Measurements from ENCODE around the gene TEX14. TPM values are rescaled to one million over a fixed set of nuclear protein-coding genes. Genes with fewer than 3 reads are reported as not detected.

TEX14 gene
- polyA plus RNA-seq, 4 donors = 0.03 to 0.41 TPM; not detected in 2

GRCh38 chr17:58514770-58515157 lies 177.1 kb downstream of the TEX14 start:
- WGBS, 3 donors = 14 to 26% (median 20%) methylated on average over 11 of the region's 11 CpGs
- no peaks in the 10 kb centered on the region for H3K27me3 ChIP-seq (ENCODE audit: control insufficient read depth in 3 of 3, insufficient read depth in 3 of 3, low read length in 3 of 3)
- DNase-seq (no peak), FAIRE-seq (no peak)
- peaks cover 0 to 44% (median 19%) of the 10 kb centered on the region in 3 donors for H3K4me1 ChIP-seq (ENCODE audit: control insufficient read depth in 3 of 3, insufficient read depth in 2 of 3, low read depth in 1 of 3, low read length in 2 of 3)
- peak overlapping the region; percentile 59 to 99 (median 82) for H3K27ac ChIP-seq (ENCODE audit: low read depth in 1 of 3, low read length in 2 of 3)
- H3K9me3 ChIP-seq (ENCODE audit: control insufficient read depth in 2 of 2, insufficient read depth in 1 of 2, low read depth in 1 of 2, low read length in 1 of 2) = no peaks in the 10 kb centered on the region
- H3K4me3 ChIP-seq (ENCODE audit: low read depth in 1 of 3, low read length in 3 of 3) = peak overlapping the region in 2 of 3 donors; percentile 78 to 91
- H3K36me3 ChIP-seq (ENCODE audit: control insufficient read depth in 3 of 3, insufficient read depth in 2 of 3, low read depth in 1 of 3, low read length in 3 of 3) = peaks cover 13 to 36% (median 14%) of the 10 kb centered on the region in 3 donors

- H3K4me3 ChIP-seq (ENCODE audit: low read depth in 1 of 3, low read length in 3 of 3) = peak within 1 kb of the TSS; percentile 67 to 91 (median 78)
- H3K27me3 ChIP-seq (ENCODE audit: control insufficient read depth in 3 of 3, insufficient read depth in 3 of 3, low read length in 3 of 3) = no peaks in the 10 kb centered on the region
- H3K4me1 ChIP-seq (ENCODE audit: control insufficient read depth in 3 of 3, insufficient read depth in 2 of 3, low read depth in 1 of 3, low read length in 2 of 3) = peaks cover 0 to 44% (median 17%) of the 10 kb centered on the region in 3 donors
- 0% methylated on average over 30 to 64 of the region's 64 CpGs for WGBS, 3 donors
- H3K9me3 ChIP-seq (ENCODE audit: control insufficient read depth in 2 of 2, insufficient read depth in 1 of 2, low read depth in 1 of 2, low read length in 1 of 2) = no peaks in the 10 kb centered on the region
- peak within 1 kb of the TSS; percentile 59 to 99 (median 82) for H3K27ac ChIP-seq (ENCODE audit: low read depth in 1 of 3, low read length in 2 of 3)
- DNase-seq = peak; percentile 87 to 93
- no peak for FAIRE-seq
- H3K36me3 ChIP-seq (ENCODE audit: control insufficient read depth in 3 of 3, insufficient read depth in 2 of 3, low read depth in 1 of 3, low read length in 3 of 3) = peaks cover 16 to 42% (median 18%) of the 10 kb centered on the region in 3 donors
These were observed 177.7 kb downstream of the TEX14 start, which contains the start of gene MTMR4 for GRCh38 chr17:58513965-58514769. TSS of gene MTMR4 (minus strand) at chr17:58514638. CDS start at chr17:58514407, 231 bp downstream.

DNA sequence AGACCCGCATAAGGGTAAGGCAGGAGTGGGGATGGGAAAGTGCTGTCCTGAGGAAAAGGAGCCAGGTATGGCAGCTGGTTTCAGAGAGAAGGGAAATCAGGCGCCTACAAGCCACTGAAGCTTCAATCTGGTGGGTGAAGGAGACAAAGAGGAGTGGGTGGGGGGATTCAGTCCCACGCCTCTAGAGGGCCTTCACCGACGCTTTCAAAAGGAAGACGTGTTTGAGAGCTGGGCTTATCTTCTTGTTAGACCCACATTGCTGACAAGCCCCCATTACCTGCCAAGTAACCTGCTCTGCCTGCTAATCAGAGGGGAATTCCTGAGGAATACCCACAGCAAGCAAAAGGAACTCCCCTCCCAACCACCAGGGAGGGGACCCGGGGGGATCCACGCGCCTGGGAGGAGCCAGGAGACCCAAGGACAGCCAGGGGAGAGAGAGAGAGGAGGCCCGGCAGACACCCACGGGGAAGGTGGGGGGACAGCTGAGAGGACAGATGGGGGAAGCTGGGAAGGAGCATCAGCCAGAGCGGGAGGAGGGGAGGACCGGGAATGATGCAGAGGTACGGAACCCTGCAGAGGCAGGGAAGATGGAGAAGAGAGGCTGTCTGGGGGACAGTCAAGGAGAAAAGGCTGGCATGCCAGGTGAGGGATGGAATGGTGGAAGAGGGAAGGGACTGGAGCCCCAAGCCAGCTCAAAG lies 178.4 kb downstream of the TEX14 start:
- 28 to 29% (median 29%) methylated on average over 14 of the region's 14 CpGs for WGBS, 3 donors
- FAIRE-seq = no peak
- Histone ChIP-seq H3K4me1 (ENCODE audit: control insufficient read depth in 3 of 3, insufficient read depth in 2 of 3, low read depth in 1 of 3, low read length in 2 of 3) (peaks cover 0 to 44% (median 17%) of the 10 kb centered on the region in 3 donors), H3K27ac (ENCODE audit: low read depth in 1 of 3, low read length in 2 of 3) (no peak overlapping the region), H3K9me3 (ENCODE audit: control insufficient read depth in 2 of 2, insufficient read depth in 1 of 2, low read depth in 1 of 2, low read length in 1 of 2) (no peaks in the 10 kb centered on the region), H3K27me3 (ENCODE audit: control insufficient read depth in 3 of 3, insufficient read depth in 3 of 3, low read length in 3 of 3) (no peaks in the 10 kb centered on the region), H3K36me3 (ENCODE audit: control insufficient read depth in 3 of 3, insufficient read depth in 2 of 3, low read depth in 1 of 3, low read length in 3 of 3) (peaks cover 16 to 50% (median 24%) of the 10 kb centered on the region in 3 donors), H3K4me3 (ENCODE audit: low read depth in 1 of 3, low read length in 3 of 3) (peak overlapping the region in 2 of 3 donors; percentile 59 to 78)
- DNase-seq = no peak

- Histone ChIP-seq H3K4me1 (ENCODE audit: control insufficient read depth in 3 of 3, insufficient read depth in 2 of 3, low read depth in 1 of 3, low read length in 2 of 3) (peaks cover 0 to 21% (median 11%) of the 10 kb centered on the region in 3 donors), H3K36me3 (ENCODE audit: control insufficient read depth in 3 of 3, insufficient read depth in 2 of 3, low read depth in 1 of 3, low read length in 3 of 3) (peaks cover 28 to 77% (median 41%) of the 10 kb centered on the region in 3 donors), H3K4me3 (ENCODE audit: low read depth in 1 of 3, low read length in 3 of 3) (no peak overlapping the region), H3K9me3 (ENCODE audit: control insufficient read depth in 2 of 2, insufficient read depth in 1 of 2, low read depth in 1 of 2, low read length in 1 of 2) (no peaks in the 10 kb centered on the region), H3K27me3 (ENCODE audit: control insufficient read depth in 3 of 3, insufficient read depth in 3 of 3, low read length in 3 of 3) (no peaks in the 10 kb centered on the region), H3K27ac (ENCODE audit: low read depth in 1 of 3, low read length in 2 of 3) (no peak overlapping the region)
- DNase-seq (no peak), FAIRE-seq (no peak)
- 92 to 96% (median 95%) methylated on average over 5 of the region's 5 CpGs for WGBS, 3 donors
These were observed 181.8 kb downstream of the TEX14 start for GRCh38 chr17:58510075-58510474.

DNA sequence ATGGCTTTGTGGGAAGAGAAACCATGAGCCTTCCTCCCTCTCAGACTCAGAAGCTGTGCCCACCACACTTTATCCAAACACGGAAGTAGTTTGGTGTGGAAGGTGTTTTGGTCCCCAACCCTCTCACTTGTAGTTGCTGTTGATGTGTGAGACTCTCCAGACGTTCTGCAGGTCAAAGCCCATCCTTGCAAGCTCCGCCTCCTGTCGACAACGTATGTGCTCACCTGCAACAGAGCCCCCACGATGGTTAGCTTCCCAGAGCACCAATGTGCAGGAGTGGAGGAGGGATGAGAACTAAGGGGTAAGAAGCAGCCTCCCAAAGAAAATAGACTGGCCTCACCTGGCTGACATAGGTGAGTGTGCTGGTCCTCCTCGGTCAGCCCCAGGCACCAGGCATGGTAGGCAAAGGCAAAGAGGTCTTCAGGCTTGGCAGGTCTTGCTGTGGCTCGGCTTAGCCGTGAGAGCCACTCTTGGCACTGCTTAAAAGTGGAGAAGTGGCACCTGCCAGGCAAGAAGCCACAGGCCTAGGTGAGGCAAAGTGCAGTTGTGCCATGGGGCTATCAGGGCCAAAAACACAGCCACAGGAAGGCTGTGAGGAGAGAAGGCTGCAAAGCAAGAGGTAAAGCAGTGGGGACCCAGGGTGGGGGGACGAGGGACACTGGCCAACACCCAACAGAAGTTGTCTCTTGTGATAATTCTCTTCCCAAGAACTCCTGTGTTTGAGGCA lies 183.3 kb downstream of the TEX14 start:
- DNase-seq (no peak), FAIRE-seq (no peak)
- 81 to 84% (median 84%) methylated on average over 10 of the region's 10 CpGs for WGBS, 3 donors
- Histone ChIP-seq H3K27me3 (ENCODE audit: control insufficient read depth in 3 of 3, insufficient read depth in 3 of 3, low read length in 3 of 3) (no peaks in the 10 kb centered on the region), H3K4me1 (ENCODE audit: control insufficient read depth in 3 of 3, insufficient read depth in 2 of 3, low read depth in 1 of 3, low read length in 2 of 3) (peaks cover 0 to 11% (median 2%) of the 10 kb centered on the region in 3 donors), H3K27ac (ENCODE audit: low read depth in 1 of 3, low read length in 2 of 3) (no peak overlapping the region), H3K9me3 (ENCODE audit: control insufficient read depth in 2 of 2, insufficient read depth in 1 of 2, low read depth in 1 of 2, low read length in 1 of 2) (no peaks in the 10 kb centered on the region), H3K36me3 (ENCODE audit: control insufficient read depth in 3 of 3, insufficient read depth in 2 of 3, low read depth in 1 of 3, low read length in 3 of 3) (peaks cover 35 to 92% (median 51%) of the 10 kb centered on the region in 3 donors), H3K4me3 (ENCODE audit: low read depth in 1 of 3, low read length in 3 of 3) (no peak overlapping the region)

GRCh38 chr17:58507123-58507634 lies 184.7 kb downstream of the TEX14 start:
- H3K4me1 ChIP-seq (ENCODE audit: control insufficient read depth in 3 of 3, insufficient read depth in 2 of 3, low read depth in 1 of 3, low read length in 2 of 3) = no peaks in the 10 kb centered on the region
- no peak overlapping the region for H3K4me3 ChIP-seq (ENCODE audit: low read depth in 1 of 3, low read length in 3 of 3)
- WGBS, 3 donors = 94 to 95% (median 95%) methylated on average over 13 of the region's 13 CpGs
- no peaks in the 10 kb centered on the region for H3K27me3 ChIP-seq (ENCODE audit: control insufficient read depth in 3 of 3, insufficient read depth in 3 of 3, low read length in 3 of 3)
- peaks cover 35 to 86% (median 56%) of the 10 kb centered on the region in 3 donors for H3K36me3 ChIP-seq (ENCODE audit: control insufficient read depth in 3 of 3, insufficient read depth in 2 of 3, low read depth in 1 of 3, low read length in 3 of 3)
- peak in 1 of 2 donors; percentile 51 for DNase-seq
- H3K27ac ChIP-seq (ENCODE audit: low read depth in 1 of 3, low read length in 2 of 3) = no peak overlapping the region
- no peak for FAIRE-seq
- H3K9me3 ChIP-seq (ENCODE audit: control insufficient read depth in 2 of 2, insufficient read depth in 1 of 2, low read depth in 1 of 2, low read length in 1 of 2) = no peaks in the 10 kb centered on the region
